Thyroid gland (tissue), 4 donors: ENCODE results near the gene RHOB.

Experiments used
- CTCF ChIP-seq, 6 experiments: fragments of 200-600 bp in 3 of 6; fragments of 450-650 bp in 3 of 6; sonication (generic) in 3 of 6; IDR thresholded peaks; one replicate each; pipeline ENCODE4 v1.5.1; 2016 to 2019; ENCODE audit warnings: antibody characterized with exemption in 6 of 6, mild to moderate bottlenecking in 2 of 6, inconsistent platforms in 1 of 6, moderate library complexity in 1 of 6
- POLR2A ChIP-seq, 2 donors: fragments of 450-650 bp; IDR thresholded peaks; one replicate each; pipeline ENCODE4 v1.6.1; 2017; ENCODE audit warnings: antibody characterized with exemption in 2 of 2, mild to moderate bottlenecking in 2 of 2, moderate library complexity in 1 of 2

- no peak for TF ChIP-seq CTCF (IDR thresholded peaks at IDR 0.05)
- no peak for TF ChIP-seq POLR2A (IDR thresholded peaks at IDR 0.05)
Observed at GRCh38 chr2:20465716-20466394, 19.0 kb downstream of the RHOB start.
